Stimulated activated CD8-positive, alpha-beta memory T cell treated with anti-CD3 and anti-CD28 coated beads, Interleukin-4, amount 100 ng/mL, for 4 hours (primary cell): ENCODE data around the gene HDAC8.
"Not testable (repeated sequence)": the region's sequence is repeated elsewhere in the genome, so short reads cannot be mapped to it uniquely, and the experiment has no call there.

ENCODE experiments used
- DNase-seq, 2 donors: peaks; one replicate each; pipeline ENCODE4 v3.0.0-alpha.2; 2020; ENCODE audit warnings: low read depth in 2 of 2, low spot score in 1 of 2

HDAC8 gene

GRCh38 chrX:72465889-72466288, 106.8 kb downstream of the HDAC8 start:
- DNase-seq: no peak

GRCh38 chrX:72461766-72462165, 110.9 kb downstream of the HDAC8 start:
- no peak for DNase-seq

GRCh38 chrX:72461288-72461687, 111.4 kb downstream of the HDAC8 start:
- no peak for DNase-seq

GRCh38 chrX:72460715-72461114, 111.9 kb downstream of the HDAC8 start:
- DNase-seq: no peak

- not testable (repeated sequence) for DNase-seq
Measured at GRCh38 chrX:72449034-72449433, 123.6 kb downstream of the HDAC8 start.

GRCh38 chrX:72440764-72441163, 131.9 kb downstream of the HDAC8 start:
- not testable (repeated sequence) for DNase-seq

GRCh38 chrX:72436010-72436409, 136.6 kb downstream of the HDAC8 start:
- no peak for DNase-seq

GRCh38 chrX:72430405-72430968, 142.2 kb downstream of the HDAC8 start:
- no peak for DNase-seq

GRCh38 chrX:72421797-72422196, 150.8 kb downstream of the HDAC8 start:
- DNase-seq: no peak

GRCh38 chrX:72409993-72410392, 162.7 kb downstream of the HDAC8 start:
- no peak for DNase-seq

- no peak for DNase-seq
Measured at GRCh38 chrX:72408885-72409284, 163.8 kb downstream of the HDAC8 start.

- DNase-seq: not testable (repeated sequence)
Measured at GRCh38 chrX:72405136-72405535, 167.5 kb downstream of the HDAC8 start.

- no peak for DNase-seq
Measured at GRCh38 chrX:72402614-72403013, 170.0 kb downstream of the HDAC8 start.

GRCh38 chrX:72399816-72400215, 172.8 kb downstream of the HDAC8 start:
- no peak for DNase-seq

GRCh38 chrX:72396117-72396516, 176.5 kb downstream of the HDAC8 start:
- no peak for DNase-seq

- no peak for DNase-seq
Measured at GRCh38 chrX:72395237-72395636, 177.4 kb downstream of the HDAC8 start.

- no peak for DNase-seq
Measured at GRCh38 chrX:72394518-72395170, 178.0 kb downstream of the HDAC8 start.

- DNase-seq: no peak
Measured at GRCh38 chrX:72393836-72394517, 178.7 kb downstream of the HDAC8 start.

- no peak for DNase-seq
Measured at GRCh38 chrX:72392816-72393800, 179.5 kb downstream of the HDAC8 start.

- no peak for DNase-seq
Measured at GRCh38 chrX:72392042-72392441, 180.6 kb downstream of the HDAC8 start.

- DNase-seq: no peak
Measured at GRCh38 chrX:72387247-72387646, 185.4 kb downstream of the HDAC8 start.
